ENCODE results near the gene MFSD12. TPM values are rescaled to one million over a fixed set of nuclear protein-coding genes. Genes with fewer than 3 reads are reported as not detected.

Gene MFSD12
- total RNA-seq, 3 donors from 2014 or later, result 25.0 to 43.6 (median 36.8) TPM

DNA sequence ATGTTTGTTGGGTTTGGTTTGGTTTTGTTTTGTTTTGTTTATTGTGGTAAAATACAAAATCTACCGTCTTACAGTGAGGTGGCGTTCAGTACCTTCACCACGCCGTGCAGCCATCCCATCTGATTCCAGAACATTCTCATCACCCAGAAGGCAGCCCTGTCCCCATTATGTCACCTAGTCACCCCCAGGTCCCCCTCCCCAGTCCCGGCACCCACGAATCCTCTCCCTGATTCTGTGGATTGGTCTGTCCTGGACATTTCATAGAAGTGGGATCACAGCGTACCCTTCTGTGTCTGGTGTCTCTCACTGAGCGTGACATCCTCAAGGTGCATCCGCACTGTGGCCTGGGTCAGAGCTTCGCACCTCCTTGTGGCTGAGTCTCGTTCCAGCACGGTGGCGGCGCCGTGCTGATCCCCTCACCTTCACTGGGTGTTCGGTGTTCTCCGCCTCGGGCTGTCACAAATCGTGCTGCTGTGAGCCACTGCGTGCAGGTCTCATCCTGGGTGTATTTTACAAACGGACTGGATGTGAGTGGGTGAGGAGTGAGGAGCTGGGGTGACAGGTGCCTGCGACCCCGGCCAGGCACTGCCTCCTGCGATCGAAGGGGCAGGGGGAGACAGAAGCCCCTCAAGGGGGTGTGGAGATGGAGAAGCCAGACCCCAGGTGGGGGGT, 19.0 kb downstream of the MFSD12 start:
- no peaks in the 10 kb centered on the region for H3K4me1 ChIP-seq (ENCODE audit: low read depth)
- H3K36me3 ChIP-seq (ENCODE audit: low read depth), result no peaks in the 10 kb centered on the region
- TF ChIP-seq, protein P1, sequence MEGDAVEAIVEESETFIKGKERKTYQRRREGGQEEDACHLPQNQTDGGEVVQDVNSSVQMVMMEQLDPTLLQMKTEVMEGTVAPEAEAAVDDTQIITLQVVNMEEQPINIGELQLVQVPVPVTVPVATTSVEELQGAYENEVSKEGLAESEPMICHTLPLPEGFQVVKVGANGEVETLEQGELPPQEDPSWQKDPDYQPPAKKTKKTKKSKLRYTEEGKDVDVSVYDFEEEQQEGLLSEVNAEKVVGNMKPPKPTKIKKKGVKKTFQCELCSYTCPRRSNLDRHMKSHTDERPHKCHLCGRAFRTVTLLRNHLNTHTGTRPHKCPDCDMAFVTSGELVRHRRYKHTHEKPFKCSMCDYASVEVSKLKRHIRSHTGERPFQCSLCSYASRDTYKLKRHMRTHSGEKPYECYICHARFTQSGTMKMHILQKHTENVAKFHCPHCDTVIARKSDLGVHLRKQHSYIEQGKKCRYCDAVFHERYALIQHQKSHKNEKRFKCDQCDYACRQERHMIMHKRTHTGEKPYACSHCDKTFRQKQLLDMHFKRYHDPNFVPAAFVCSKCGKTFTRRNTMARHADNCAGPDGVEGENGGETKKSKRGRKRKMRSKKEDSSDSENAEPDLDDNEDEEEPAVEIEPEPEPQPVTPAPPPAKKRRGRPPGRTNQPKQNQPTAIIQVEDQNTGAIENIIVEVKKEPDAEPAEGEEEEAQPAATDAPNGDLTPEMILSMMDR (IDR thresholded peaks at IDR 0.05), result no peak
- ATAC-seq (no peak), DNase-seq (no peak)
- no peaks in the 10 kb centered on the region for H3K9me3 ChIP-seq
- no peak overlapping the region for H3K4me3 ChIP-seq
- intact Hi-C loops (cut with DNase I, micrococcal nuclease), result no loop called here

DNA sequence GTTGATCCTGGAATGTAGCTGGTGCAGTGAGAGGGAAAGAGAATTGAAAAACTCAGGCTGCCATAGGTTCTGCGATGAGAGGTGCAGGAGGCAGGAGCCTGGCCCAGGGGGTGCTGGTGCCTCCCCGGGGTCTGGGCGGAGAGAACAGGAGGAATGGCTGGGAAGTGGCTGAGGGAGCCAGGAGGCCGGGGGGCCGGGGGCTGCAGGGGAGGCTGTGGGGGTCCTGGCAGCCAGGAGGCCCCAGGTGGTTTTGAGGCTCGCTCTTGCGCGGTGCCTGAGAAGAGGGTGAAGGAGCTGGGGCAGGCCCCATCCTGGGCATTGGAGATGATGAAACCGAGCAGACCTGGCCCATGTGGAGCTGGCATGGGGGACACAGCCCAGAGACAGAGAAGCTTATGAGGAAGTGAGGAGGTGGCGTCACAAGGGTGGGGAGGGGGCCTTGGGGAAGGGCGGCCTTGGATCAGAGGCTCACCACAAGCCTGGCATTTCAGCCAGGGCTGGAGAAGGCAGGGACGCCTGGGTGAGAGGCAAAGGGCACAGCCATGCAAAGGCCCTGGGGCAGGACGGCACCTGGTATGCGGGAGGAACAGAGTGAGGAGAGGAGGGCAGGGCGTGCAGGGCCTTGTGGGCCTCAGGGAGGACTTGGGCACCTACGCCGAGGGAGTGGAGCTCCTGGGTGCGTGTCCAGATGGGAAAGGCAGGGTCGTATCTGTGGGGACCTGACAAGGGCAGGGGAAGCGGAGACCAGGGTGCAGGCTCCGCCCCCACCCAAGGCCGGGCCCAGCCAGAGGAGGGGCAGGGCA, 19.7 kb downstream of the MFSD12 start:
- DNase-seq (no peak), ATAC-seq (peak; percentile 6)
- H3K4me1 ChIP-seq (ENCODE audit: low read depth), result no peaks in the 10 kb centered on the region
- H3K4me3 ChIP-seq, result no peak overlapping the region
- H3K36me3 ChIP-seq (ENCODE audit: low read depth), result no peaks in the 10 kb centered on the region
- intact Hi-C loops (cut with DNase I, micrococcal nuclease), result no loop called here
- H3K9me3 ChIP-seq, result no peaks in the 10 kb centered on the region
- TF ChIP-seq, protein P1 (IDR thresholded peaks at IDR 0.05), result no peak

DNA sequence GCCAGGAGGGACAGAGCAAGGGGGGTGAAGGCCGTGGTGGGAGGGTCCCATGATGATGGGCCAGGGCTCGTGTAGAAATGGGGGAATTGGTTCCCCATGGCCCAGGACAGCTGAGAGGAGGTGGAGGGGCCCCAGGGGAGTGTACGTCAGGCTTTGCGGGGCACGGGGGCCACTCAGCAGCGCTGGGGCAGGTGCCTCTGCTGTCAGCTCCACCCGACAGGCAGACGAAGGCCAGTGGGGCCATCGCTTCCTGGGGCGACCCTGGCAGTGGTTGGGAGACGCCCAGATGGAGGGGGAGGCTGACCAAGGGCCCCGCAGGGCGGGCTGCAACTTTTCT, 20.3 kb downstream of the MFSD12 start:
- no peaks in the 10 kb centered on the region for H3K36me3 ChIP-seq (ENCODE audit: low read depth)
- H3K4me3 ChIP-seq, result no peak overlapping the region
- TF ChIP-seq, protein P1 (IDR thresholded peaks at IDR 0.05), result no peak
- DNase-seq, result no peak
- intact Hi-C loops (cut with DNase I, micrococcal nuclease), result no loop called here
- H3K4me1 ChIP-seq (ENCODE audit: low read depth), result no peaks in the 10 kb centered on the region
- ATAC-seq, result peak; percentile 2
- no peaks in the 10 kb centered on the region for H3K9me3 ChIP-seq

DNA sequence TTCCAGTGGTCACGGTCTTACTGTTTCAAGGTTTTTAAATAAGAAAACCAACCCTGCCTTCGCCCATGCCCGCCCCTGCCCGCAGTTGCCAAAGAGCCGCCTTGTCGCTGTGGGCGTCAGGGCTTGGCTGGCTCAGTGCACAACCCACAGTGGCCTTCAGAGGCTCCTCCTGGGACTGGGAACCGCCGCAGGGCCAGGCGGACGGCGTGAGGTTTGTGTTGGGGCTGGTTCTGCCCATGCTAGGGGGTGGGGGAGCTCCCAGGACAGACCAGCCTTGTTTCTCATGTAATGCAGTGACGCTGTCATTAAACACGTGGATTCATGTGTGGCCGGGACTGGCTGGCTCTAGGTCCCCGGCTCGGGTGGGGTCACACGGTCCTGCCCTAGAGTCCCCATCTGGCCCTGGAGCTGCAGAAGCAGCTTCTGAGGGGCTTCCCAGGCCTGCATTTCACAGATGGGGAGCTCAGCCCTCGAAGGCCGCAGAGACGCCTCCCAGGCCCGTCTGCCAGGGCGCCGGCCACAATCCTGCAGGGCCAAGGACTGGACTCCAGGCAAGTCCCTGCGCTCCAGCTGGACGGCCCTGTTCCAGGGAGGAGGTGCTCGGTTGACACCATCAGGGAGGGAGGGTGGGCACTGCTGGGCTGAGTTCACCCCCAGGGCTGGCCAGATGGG, 20.8 kb downstream of the MFSD12 start:
- DNase-seq (peak in 1 of 3 donors; percentile 47), ATAC-seq (peak; percentile 4)
- H3K4me3 ChIP-seq, result no peak overlapping the region
- TF ChIP-seq, protein P1 (IDR thresholded peaks at IDR 0.05), result no peak
- H3K9me3 ChIP-seq, result no peaks in the 10 kb centered on the region
- intact Hi-C loops (cut with DNase I, micrococcal nuclease), result no loop called here
- H3K4me1 ChIP-seq (ENCODE audit: low read depth), result no peaks in the 10 kb centered on the region
- H3K36me3 ChIP-seq (ENCODE audit: low read depth), result no peaks in the 10 kb centered on the region

DNA sequence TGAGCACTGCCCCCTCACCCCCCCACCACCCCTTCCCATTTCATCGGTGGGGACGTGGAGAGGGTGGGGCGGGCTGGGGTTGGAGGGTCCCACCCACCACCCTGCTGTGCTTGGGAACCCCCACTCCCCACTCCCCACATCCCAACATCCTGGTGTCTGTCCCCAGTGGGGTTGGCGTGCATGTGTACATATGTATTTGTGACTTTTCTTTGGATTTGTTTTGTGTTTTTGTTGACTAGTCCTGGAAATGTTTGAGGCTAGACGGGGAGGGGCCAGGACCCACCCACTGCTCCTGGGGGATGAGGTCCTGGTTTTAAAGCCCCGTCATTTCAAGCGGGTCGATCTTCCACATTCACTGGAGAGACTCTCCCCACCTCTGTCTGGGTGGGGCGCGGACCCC, 21.4 kb downstream of the MFSD12 start:
- intact Hi-C loops (cut with DNase I, micrococcal nuclease), result no loop called here
- TF ChIP-seq, protein P1 (IDR thresholded peaks at IDR 0.05), result no peak
- H3K4me1 ChIP-seq (ENCODE audit: low read depth), result no peaks in the 10 kb centered on the region
- H3K36me3 ChIP-seq (ENCODE audit: low read depth), result no peaks in the 10 kb centered on the region
- no peaks in the 10 kb centered on the region for H3K9me3 ChIP-seq
- DNase-seq, result no peak
- H3K4me3 ChIP-seq, result no peak overlapping the region
- no peak for ATAC-seq

Data from mucosa of descending colon (tissue), 3 donors.